Heart left ventricle (tissue), 13 donors: ENCODE data around the gene ATXN2.

Experiments
- CTCF ChIP-seq, 12 donors: fragments of 200-600 bp; sonication (generic) in 4 of 12; IDR thresholded peaks; one replicate each; pipeline versions ENCODE4 v1.5.0 to v1.8.0; 2018 to 2022; ENCODE audit warnings: antibody characterized with exemption in 12 of 12, mild to moderate bottlenecking in 5 of 12
- POLR2A ChIP-seq, 2 donors: fragments of 450-650 bp; IDR thresholded peaks; one replicate each; pipeline ENCODE4 v1.6.1; 2017; ENCODE audit warnings: antibody characterized with exemption in 2 of 2, mild to moderate bottlenecking in 2 of 2, moderate library complexity in 2 of 2
- donor health status: ischemic (EF 13 %, LVEDD 7.1; RV severe dilation, severe dysfunction).
- donor health status: DM: no; HTN: yes; CAD: no.
- donor health status: DM: no; HTN: no; CAD: no.
- donor health status: ischemic (EF 25% LVEDD 6.9; RV normal size, moderate dysfunction).
- donor health status: ischemic (EF 25% LVEDD 5.7; RV mildly dilated, moderate dysfunction).
- donor health status: ischemic (EF 35%, LVEDD 5.7; RV mildly dilated, moderate dysfunction).
- donor health status: nonischemic (EF 11% LVEDD 7.7; RV severe dilation, severe dysfunction).
- donor health status: DM: yes; HTN: yes; CAD: no.
- donor health status: PGD.
- donor health status: ischemic (EF 29% LVEDD 5.4; RV normal size, mild dysfunction).
- donor health status: nonischemic (EF 23%, LVEDD 6.1; RV moderate dilation, normal function).

- no peak for TF ChIP-seq CTCF (IDR thresholded peaks at IDR 0.05)
- TF ChIP-seq POLR2A (IDR thresholded peaks at IDR 0.05), result no peak
These were observed 127.9 kb downstream of the ATXN2 start for GRCh38 chr12:111471236-111471635.
